NK-92 (cell line): ENCODE results near the gene ICE2.

Source experiments
- DNase-seq: peaks from one replicate; lab custom pipeline; 2025; ENCODE audit not compliant: unreplicated experiment; lab: John Stamatoyannopoulos, UW

The ICE2 gene

GRCh38 chr15:60457985-60458384, 21.0 kb downstream of the ICE2 start:
- DNase-seq, result no peak

DNA sequence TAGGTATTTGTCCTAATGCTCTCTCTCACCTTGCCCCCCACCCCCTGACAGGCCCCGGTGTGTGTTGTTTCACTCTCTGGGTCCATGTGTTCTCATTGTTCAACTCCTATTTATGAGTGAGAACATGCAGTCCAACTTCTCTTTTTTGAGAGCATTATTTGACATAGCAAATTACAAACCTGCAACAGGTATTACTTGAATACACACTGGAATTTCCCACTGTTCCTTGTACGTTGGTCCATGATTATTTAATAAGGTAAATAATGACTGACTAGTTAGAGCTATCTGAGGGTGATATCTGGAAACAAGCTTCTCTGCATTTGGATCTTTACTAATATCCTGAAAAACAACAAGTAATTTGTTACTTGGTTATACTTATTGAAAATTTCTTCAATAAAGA, 24.1 kb downstream of the ICE2 start:
- DNase-seq, result no peak

DNA sequence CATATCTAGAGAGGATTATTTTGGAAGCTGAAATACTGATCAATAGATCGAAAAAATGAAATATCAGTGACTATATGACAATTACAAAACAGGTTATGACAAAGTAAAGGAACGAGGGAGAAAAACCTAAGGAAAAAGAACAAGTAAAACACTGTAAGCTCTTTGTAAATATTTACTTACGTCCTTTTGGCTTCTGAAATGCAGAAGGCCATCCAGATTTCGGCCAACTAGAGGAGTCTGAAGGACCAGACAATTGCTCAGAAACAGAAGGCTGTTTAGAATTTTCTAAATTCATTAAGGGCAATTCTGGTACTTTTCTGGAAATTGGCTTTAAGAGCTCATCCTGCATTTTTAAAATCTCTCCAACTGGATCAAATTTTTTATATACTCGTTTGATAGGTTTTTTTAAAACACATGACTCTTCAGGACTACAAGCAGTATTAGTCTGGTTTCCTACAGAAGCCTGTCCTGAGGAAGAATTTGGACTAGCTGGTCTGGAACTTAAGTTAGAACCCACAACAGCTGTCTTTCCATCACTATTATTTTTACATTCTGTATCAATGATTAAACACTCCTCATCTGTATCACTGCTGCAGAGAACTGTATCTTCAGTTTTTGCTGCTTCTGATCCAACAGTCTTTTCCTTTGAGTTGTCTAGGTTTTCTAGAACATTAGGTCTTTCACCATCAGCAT, 30.1 kb downstream of the ICE2 start:
- DNase-seq, result no peak

DNA sequence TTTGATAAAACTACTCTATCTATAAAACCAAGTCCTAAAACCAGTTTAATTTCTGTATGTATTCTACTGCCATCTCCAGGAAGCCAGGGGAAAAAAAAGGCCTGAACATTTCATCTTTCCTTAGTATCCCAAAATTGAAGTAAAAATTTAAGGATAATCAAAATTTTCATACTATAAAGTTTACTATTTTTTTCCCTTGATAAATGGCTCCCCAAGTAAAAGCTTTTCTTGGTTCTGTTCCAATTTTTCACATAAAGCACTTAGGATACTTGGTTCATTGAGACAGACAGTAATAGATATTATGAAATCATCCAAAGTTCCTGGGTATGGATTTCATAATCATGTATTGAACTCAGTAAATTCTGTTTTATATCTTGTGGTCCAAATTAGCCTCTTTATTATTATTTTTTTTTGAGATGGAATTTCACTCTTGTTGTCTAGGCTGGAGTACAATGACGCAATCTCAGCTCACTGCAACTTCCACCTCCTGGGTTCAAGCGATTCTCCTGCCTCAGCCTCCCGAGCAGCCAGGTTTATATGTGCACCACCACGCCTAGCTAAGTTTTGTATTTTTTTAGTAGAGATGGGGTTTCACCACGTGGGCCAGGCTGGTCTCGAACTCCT, 34.5 kb downstream of the ICE2 start:
- DNase-seq, result no peak

GRCh38 chr15:60442763-60443162, 36.2 kb downstream of the ICE2 start:
- DNase-seq, result no peak

- no peak for DNase-seq
Measured at GRCh38 chr15:60442031-60442650, 36.8 kb downstream of the ICE2 start.

DNA sequence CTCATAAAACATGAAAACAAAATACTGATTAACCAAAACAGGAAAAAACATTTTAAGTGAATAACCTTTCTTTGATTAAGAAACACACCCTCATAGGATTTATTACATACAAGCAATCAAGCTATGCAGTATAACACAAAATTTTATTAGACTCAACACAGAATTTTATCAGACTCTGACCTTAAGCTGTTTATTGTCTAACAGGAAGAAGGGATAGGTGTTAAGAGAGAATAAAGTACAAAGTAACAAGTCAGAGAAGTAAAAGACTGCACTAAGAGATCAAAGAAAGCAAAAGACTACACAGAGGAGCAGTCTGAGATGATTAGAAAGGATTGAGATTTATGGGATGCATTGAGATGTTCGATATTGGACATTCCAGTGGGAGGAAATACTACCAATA, 37.6 kb downstream of the ICE2 start:
- DNase-seq, result no peak

- DNase-seq, result no peak
Measured at GRCh38 chr15:60438646-60439045, 40.3 kb downstream of the ICE2 start.

DNA sequence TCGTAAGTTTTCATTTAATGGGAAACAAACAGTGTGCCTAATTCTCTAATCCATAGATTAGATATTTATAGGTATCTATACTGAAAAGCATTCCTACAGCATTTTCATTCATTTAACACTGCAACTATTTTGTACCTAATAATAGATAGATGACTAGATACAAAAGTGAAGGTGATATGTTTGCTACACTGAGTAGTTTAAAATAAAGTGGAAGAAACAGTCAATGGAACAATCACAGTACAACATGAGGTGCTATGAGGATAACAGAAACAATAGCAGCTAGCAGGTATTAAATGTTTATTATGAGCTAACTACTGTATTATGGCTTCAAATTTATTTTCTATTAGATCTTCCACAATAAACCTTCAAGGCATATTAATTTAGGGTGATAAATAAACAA, 50.0 kb downstream of the ICE2 start:
- no peak for DNase-seq

DNA sequence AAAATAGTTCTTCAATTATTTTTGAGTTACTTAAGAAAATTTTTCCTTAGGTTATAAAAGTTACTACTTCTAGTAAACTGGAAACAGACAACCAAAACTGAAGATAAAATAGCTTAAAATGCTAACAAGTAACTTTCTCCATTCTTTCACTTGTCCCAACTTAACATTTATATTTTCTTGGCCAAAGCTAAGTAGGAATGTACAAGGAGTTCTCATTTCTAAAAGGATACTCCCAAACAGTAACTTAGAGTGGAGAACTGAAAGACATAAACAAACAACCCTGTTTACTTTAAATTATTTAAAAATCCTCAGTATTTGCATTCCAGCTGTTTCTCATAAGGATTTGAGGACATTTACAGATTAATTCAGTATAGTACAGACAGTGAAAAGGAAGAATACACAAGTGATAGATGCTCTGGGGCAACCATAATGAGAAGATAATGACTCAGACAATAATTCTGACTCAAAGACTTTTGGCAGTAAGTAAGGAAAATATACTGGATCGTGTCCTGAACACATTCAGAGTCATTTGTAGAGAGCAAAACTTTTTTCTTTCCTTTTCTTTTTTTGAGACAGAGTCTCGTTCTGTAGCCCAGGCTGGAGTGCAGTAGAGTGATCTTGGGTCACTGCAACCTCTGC, 52.0 kb downstream of the ICE2 start:
- no peak for DNase-seq

DNA sequence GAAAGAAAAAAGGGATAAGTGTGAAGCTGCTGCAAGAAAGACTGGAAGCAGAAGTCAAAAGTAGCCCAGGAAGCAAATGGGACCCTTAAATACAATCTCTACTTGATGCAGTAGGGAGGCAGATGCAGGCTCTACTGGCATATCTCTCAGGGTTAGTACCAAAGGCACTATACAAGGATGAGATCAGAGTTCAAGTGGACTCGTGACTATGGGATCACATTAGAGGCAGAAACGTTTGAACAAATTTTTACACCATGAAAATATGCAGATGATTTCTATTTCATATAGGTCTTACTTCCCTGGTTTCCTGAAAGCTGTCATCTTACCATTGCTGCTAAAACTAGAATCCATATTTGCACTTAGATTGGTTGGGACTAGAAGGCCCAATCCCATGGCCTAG, 53.5 kb downstream of the ICE2 start:
- no peak for DNase-seq

DNA sequence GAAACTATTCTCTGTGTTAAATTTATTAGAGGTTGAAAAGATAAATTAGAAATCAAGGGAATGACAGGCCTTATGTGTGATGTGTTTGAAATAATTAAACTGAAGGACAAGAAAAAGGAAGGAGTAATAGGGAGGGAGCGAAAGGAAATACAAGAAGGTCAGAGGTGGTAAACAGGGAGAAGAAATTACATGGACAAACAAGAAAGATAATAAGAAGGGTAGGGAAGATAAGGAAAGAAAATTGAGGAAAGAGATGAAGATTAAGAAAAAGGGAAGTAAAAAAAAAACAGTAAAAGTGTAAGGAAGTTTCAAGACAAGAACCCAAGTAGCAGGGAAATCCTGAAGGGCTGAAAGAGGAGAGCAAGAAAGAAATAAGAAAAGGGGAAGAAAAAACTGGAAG, 54.9 kb downstream of the ICE2 start:
- no peak for DNase-seq

- no peak for DNase-seq
Measured at GRCh38 chr15:60423537-60423936, 55.4 kb downstream of the ICE2 start.

- no peak for DNase-seq
Measured at GRCh38 chr15:60421544-60421943, 57.4 kb downstream of the ICE2 start.

GRCh38 chr15:60420203-60420716, 58.7 kb downstream of the ICE2 start:
- no peak for DNase-seq

- DNase-seq, result no peak
Measured at GRCh38 chr15:60419753-60420152, 59.2 kb downstream of the ICE2 start.

DNA sequence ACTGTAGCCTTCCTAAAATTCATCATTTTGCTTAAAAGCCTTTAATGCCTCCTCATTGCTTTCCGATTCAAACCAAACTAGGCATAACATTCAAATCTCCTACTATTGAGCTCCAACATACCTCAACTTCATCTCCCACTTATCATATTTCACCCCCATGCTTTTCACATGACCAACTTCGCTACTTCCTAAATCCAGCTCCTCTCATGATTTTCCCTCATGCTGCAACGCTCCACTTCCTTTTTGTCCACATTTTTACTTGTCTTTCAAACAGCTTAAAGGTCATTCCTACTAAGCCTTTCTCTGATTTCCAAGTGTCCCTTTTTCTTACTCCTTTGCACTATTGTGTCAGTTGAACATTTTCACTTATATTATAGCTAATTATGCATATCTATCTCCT, 60.8 kb downstream of the ICE2 start:
- no peak for DNase-seq

- DNase-seq, result no peak
Measured at GRCh38 chr15:60417112-60417511, 61.8 kb downstream of the ICE2 start.

- no peak for DNase-seq
Measured at GRCh38 chr15:60416484-60416883, 62.5 kb downstream of the ICE2 start.

DNA sequence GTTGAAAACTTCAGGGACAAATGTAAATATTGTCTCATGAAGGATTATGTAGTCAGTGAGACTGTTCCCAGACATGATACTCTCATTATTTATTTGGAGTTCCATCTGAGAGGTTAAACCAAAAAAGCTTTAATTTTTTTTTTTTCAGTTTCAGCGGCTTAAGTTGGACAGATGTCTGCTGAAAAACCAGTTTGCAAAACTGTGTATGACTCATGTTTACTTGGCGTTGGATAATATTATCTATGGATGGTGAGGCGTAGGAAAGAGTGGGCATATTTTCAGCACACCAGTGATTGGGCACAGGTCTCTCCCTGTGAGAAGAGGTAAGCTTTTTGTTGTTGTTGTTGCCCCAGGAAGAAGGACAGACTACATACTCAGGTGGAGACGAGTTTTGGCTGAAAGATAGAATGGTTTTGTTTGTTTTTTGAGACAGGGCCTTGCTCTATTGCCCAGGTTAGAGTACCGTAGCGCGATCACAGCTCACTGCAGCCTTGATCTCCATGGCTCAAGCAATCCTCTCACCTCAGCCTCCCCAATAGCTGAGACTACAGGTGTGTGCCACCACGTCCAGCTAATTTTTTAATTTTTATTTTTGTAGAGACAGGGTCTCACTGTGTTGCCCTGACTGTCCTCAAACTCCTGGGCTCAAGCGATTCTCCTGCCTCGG, 64.8 kb downstream of the ICE2 start:
- no peak for DNase-seq

- no peak for DNase-seq
Measured at GRCh38 chr15:60413231-60413824, 65.6 kb downstream of the ICE2 start.
